Activated CD4-positive, alpha-beta T cell treated with anti-CD3 and anti-CD28 coated beads, Interleukin-2, amount 10 ng/mL, durations not matched to agents 7 days and 5 days (primary cell): Measurements from ENCODE around the gene ACBD4. TPM values are rescaled to one million over a fixed set of nuclear protein-coding genes. Genes with fewer than 3 reads are reported as not detected.

ENCODE experiments used
- CTCF ChIA-PET: fragments of 350-600 bp; sonication (Branson Sonifier 250); formaldehyde crosslinking; loops from one replicate; lab custom pipeline; 2021; ENCODE audit warnings: antibody characterized with exemption; lab: Charles Lee
- POLR2A ChIA-PET: fragments of 350-600 bp; sonication (Branson Sonifier 250); formaldehyde crosslinking; loops from one replicate; lab custom pipeline; 2021; ENCODE audit warnings: antibody characterized with exemption; lab: Charles Lee
- DNase-seq: peaks from one replicate; pipeline ENCODE4 v3.0.0-alpha.2; 2020
- H3K27ac Mint-ChIP-seq: one replicate; pipeline ENCODE4 v1.8.0; 2021; ENCODE audit warnings: mild to moderate bottlenecking, moderate library complexity, mixed read lengths
- H3K27me3 Mint-ChIP-seq: one replicate; pipeline ENCODE4 v1.8.0; 2021; ENCODE audit warnings: mixed read lengths
- H3K36me3 Mint-ChIP-seq: one replicate; pipeline ENCODE4 v1.8.0; 2021; ENCODE audit warnings: low read depth, mixed read lengths
- H3K4me1 Mint-ChIP-seq: one replicate; pipeline ENCODE4 v1.8.0; 2021; ENCODE audit warnings: mixed read lengths
- H3K4me3 Mint-ChIP-seq: one replicate; pipeline ENCODE4 v1.8.0; 2021; ENCODE audit warnings: mild to moderate bottlenecking, moderate library complexity, mixed read lengths
- H3K9me3 Mint-ChIP-seq: one replicate; pipeline ENCODE4 v1.8.0; 2021; ENCODE audit warnings: mixed read lengths
- total RNA-seq, 2 experiments: library from RNA; stranded (reverse); gene quantifications; one replicate each; pipeline ENCODE4 v1.2.3, GENCODE V29; 2021

Gene ACBD4, protein sequence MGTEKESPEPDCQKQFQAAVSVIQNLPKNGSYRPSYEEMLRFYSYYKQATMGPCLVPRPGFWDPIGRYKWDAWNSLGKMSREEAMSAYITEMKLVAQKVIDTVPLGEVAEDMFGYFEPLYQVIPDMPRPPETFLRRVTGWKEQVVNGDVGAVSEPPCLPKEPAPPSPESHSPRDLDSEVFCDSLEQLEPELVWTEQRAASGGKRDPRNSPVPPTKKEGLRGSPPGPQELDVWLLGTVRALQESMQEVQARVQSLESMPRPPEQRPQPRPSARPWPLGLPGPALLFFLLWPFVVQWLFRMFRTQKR
- 10 to 100 TPM; 18.4 to 19.7 TPM for total RNA-seq

DNA sequence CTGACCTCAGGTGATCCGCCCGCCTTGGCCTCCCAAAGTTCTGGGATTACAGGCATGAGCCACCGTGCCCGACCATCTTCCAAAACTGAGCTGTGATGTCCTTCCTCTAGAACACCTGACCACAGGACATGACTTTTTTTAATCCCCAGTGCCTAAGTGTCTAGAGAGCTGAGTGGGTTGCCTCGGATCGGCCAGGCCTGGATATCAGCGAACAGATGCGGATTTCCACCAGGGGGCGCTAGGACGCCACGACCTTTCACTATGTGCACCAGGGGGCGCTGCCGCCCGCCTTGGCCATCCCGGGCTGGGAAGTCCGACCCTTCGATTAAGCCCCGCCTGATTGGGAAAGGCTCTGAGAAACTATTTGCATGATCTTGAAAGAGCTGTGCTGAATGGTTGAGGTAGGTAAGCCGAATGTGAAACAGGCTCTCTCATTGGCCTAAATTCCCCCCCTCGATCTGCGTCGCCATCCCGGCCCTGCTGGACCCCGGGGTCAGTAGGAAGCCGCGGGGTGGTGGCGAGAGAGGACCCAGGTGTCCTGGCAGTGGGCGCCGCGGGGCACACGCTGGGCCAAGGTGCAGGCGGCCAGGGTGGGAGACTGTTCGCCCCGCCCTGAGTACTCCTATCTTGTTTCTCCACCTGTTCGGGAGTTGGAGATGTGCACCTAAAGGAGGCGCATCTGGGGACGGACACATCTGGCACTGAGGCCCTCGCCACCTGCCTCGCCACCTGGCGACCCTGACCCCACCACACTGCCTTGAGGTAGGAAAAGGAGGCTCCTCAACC, at the start of gene ACBD4:
ACBD4 (plus strand) TSS at position 496 of the 786 bp plus-strand sequence. CDS start 458 bp downstream, outside the sequence.
- peaks cover 6% of the 10 kb centered on the region for H3K27me3 Mint-ChIP-seq
- H3K9me3 Mint-ChIP-seq: no peaks in the 10 kb centered on the region
- peak within 1 kb of the TSS; percentile 91 for H3K4me3 Mint-ChIP-seq
- peak; percentile 98 for DNase-seq
- H3K36me3 Mint-ChIP-seq: no peaks in the 10 kb centered on the region
- peak within 1 kb of the TSS; percentile 86 for H3K27ac Mint-ChIP-seq
- CTCF ChIA-PET: interaction anchor here (0.6 to 4.9 kb wide), 97 partner anchors 10 to 1010 kb away, joined by 3 to 203 read pairs (median 7); partner anchors contain the start of genes EFTUD2, FMNL1, HEXIM1 and HEXIM2
- H3K4me1 Mint-ChIP-seq: peaks cover 17% of the 10 kb centered on the region
- POLR2A ChIA-PET: interaction anchor here (0.9 to 1.1 kb wide), 3 partner anchors 12 to 17 kb away, joined by 3 to 5 read pairs (median 4); partner anchors contain the start of gene HEXIM1

DNA sequence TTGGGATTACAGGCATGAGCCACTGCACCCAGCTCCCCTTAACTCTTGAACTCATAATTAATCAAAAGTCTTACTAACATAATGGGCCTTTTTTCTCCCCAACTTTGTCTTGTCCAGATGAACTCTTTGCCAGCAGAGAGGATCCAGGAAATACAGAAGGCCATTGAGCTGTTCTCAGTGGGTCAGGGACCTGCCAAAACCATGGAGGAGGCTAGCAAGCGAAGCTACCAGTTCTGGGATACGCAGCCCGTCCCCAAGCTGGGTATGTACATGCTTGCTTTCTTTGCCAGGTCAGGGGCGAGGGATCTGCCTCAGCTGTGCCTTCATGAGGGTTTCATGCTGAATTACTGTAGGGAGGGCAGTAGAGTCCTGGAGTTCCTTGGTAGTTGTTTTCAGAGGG, 49.1 kb upstream of the ACBD4 start:
- peaks cover 38% of the 10 kb centered on the region for H3K36me3 Mint-ChIP-seq
- DNase-seq: no peak
- no peaks in the 10 kb centered on the region for H3K9me3 Mint-ChIP-seq
- no peaks in the 10 kb centered on the region for H3K27me3 Mint-ChIP-seq
- ChIA-PET CTCF (interaction anchor here (1.0 to 1.4 kb wide), 3 partner anchors 10 to 49 kb away, joined by 3 to 4 read pairs (median 3); partner anchors contain the start of gene ACBD4), POLR2A (no interaction called here)
- H3K27ac Mint-ChIP-seq: no peak overlapping the region
- peaks cover 9% of the 10 kb centered on the region for H3K4me1 Mint-ChIP-seq
- no peak overlapping the region for H3K4me3 Mint-ChIP-seq

DNA sequence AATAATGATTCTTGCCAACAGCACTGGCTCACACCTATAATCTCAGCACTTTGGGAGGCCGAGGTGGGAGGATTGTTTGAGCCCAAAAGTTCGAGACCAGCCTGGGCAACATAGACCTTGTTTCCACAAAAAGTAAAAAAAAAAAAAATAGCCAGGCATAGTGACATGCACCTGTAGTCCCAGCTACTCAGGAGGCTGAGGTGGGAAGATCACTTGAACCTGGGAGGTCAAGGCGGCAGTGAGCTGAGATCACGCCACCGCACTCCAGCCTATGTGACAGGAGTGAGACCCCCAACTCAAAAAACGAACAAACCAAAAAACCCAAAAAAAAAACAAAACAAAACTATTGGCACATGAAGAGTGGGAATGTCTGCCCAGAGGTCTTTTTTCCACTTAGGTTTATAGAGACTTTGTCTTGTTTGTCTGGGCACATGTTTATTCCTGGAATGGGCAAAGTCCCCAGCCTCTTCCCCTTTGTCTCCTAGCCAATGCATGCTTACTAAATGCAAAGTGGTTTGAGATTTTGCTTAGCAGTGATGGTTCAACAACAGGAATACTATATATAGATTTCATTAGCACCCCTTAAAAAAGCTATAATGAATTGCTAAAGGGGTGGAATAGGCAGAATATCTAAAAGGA, 48.5 kb upstream of the ACBD4 start:
- DNase-seq: no peak
- ChIA-PET CTCF (interaction anchor here (1.0 to 1.4 kb wide), 4 partner anchors 9 to 48 kb away, joined by 3 to 4 read pairs (median 4); partner anchors contain the start of gene ACBD4), POLR2A (no interaction called here)
- Mint-ChIP-seq H3K36me3 (peaks cover 33% of the 10 kb centered on the region), H3K27me3 (no peaks in the 10 kb centered on the region), H3K9me3 (no peaks in the 10 kb centered on the region), H3K27ac (no peak overlapping the region), H3K4me1 (peaks cover 9% of the 10 kb centered on the region), H3K4me3 (no peak overlapping the region)

DNA sequence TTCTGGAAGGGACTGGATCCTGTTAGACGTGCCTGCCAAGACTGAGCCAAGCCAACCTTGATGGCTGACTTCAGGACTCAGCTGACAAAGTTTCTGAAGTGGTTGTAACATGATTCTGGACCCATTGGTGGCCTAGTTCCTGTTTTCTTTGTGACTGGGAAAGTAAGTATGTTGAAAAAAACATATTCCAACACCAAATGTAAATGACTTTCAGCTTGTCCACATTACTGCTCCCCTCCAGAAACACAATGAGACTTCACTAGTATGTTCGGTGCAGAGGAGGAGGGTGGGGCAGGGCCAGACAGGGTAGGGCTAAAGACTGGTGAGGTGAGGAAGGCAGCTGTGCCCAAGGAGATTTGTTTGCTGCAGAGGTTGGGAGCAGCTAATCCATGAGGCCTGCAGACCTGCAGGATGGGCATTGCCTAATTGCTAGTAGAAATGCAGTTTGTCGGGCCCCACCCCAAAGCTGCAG, 47.9 kb upstream of the ACBD4 start:
- ChIA-PET POLR2A (no interaction called here), CTCF (interaction anchor here (1.0 to 1.1 kb wide), 2 partner anchors 12 to 16 kb away, joined by 4 read pairs; no protein-coding TSS in a partner anchor)
- no peaks in the 10 kb centered on the region for H3K27me3 Mint-ChIP-seq

DNA sequence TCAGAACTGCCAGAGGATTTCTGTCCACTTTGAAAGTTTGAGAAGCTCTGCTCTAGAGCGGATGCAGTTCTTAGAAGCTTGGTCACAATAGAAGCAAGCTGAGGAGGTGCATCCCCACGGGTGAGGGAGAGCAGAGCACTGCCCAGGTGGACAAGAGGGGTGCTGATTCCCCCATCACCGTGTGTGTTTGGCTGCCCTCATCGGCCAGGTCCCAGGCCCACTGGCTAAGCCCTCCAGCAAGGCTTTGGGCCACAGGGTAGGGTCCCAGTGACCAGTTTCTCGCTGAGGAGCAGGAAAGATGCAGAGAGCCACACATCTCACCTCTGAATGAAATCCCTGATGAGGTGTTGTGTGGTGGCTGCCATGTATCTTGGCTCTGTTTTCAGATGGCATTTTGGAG, 47.5 kb upstream of the ACBD4 start:
- no peaks in the 10 kb centered on the region for H3K9me3 Mint-ChIP-seq
- DNase-seq: no peak
- peaks cover 9% of the 10 kb centered on the region for H3K4me1 Mint-ChIP-seq
- POLR2A ChIA-PET: no interaction called here
- no peaks in the 10 kb centered on the region for H3K27me3 Mint-ChIP-seq
- H3K36me3 Mint-ChIP-seq: peaks cover 39% of the 10 kb centered on the region
- CTCF ChIA-PET: interaction anchor here (0.6 to 1.1 kb wide), 2 partner anchors 9 to 11 kb away, joined by 3 to 4 read pairs; no protein-coding TSS in a partner anchor
- H3K4me3 Mint-ChIP-seq: no peak overlapping the region
- peak overlapping the region; percentile 22 for H3K27ac Mint-ChIP-seq

More for the DNA sequence above, 47.9 kb upstream of the ACBD4 start:
- peaks cover 37% of the 10 kb centered on the region for H3K36me3 Mint-ChIP-seq
- H3K4me3 Mint-ChIP-seq: no peak overlapping the region
- H3K27ac Mint-ChIP-seq: no peak overlapping the region
- peaks cover 9% of the 10 kb centered on the region for H3K4me1 Mint-ChIP-seq
- no peak for DNase-seq
- no peaks in the 10 kb centered on the region for H3K9me3 Mint-ChIP-seq

DNA sequence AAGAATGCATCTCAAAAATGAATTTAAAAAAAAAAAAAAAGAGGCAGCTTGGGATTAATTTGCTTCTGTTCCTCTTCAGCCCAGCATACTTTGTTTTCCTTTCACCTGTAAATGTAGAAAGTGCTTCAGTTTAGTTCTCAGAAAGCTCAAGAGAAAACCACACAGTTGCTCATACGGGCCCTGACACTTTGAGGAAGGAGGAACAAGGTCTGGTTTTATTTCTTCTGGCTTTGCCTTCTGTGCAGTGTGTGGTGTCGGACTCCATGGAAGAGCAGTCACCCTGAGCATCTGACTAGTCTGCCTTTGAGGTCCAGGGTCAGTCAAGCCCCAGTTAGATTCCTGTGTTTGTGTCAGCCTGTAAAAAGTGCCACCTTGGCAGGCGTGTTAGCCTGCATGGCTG, 46.7 kb upstream of the ACBD4 start:
- Mint-ChIP-seq H3K9me3 (no peaks in the 10 kb centered on the region), H3K4me1 (peaks cover 9% of the 10 kb centered on the region), H3K36me3 (peaks cover 46% of the 10 kb centered on the region), H3K27me3 (no peaks in the 10 kb centered on the region), H3K4me3 (no peak overlapping the region), H3K27ac (no peak overlapping the region)
- ChIA-PET POLR2A (no interaction called here), CTCF (interaction anchor here (0.7 kb wide), 1 partner anchor 109 kb away, joined by 3 read pairs; no protein-coding TSS in a partner anchor)
- no peak for DNase-seq

DNA sequence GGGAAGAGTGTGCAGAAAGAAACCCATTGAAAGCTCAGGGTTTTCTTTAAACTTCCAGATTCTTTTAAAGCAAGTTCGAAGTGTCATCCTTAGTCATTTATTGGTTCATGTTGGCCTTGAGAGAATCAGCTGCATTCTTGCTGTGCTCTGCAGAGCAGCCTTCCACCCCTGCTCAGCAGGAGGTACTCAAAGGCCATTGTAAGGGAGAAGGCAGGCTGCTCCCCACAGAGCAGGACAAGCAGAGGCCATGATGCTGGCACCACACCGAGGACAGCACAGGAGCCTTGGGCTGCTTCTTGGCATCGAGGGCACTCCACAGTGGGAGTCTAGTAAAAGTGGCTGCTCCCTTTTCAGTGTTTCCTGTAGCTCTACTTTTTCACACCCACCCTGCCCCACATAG, 44.8 kb upstream of the ACBD4 start:
- CTCF ChIA-PET: interaction anchor here (0.5 to 1.3 kb wide), 3 partner anchors 11 to 209 kb away, joined by 3 to 4 read pairs (median 4); no protein-coding TSS in a partner anchor
- peaks cover 9% of the 10 kb centered on the region for H3K4me1 Mint-ChIP-seq
- no peak overlapping the region for H3K4me3 Mint-ChIP-seq
- no peaks in the 10 kb centered on the region for H3K27me3 Mint-ChIP-seq
- DNase-seq: no peak
- H3K36me3 Mint-ChIP-seq: peaks cover 53% of the 10 kb centered on the region
- no peaks in the 10 kb centered on the region for H3K9me3 Mint-ChIP-seq
- POLR2A ChIA-PET: no interaction called here
- no peak overlapping the region for H3K27ac Mint-ChIP-seq

DNA sequence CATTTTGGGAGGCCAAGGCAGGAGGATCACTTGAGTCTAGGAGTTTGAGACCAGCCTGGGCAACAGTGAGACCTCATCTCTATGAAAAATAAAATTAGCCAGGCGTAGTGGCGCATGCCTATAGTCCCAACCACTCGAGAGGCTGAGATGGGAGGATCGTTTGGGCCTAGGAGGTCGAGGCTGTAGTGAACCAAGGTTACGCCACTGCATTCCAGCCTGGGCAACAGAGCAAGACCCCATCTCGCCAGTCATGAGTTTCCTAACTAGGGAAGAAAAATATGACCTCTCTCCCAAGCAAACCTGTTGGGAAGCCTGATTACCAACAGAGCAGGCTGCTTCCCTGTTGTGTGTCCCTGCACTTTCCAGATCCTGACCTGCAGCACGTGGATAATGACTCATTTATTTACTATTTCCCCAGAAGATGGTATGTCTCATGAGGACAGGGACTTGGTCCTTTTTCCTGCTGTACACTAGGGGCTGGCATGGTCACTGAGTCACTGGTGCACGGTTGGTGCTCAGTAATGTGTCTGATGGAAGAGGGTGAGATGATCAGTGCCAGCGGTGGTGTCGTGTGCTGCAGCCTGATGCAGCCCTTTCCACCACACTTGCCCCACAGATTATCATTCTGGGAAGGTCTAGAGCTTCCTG, 43.6 kb upstream of the ACBD4 start:
- ChIA-PET CTCF (interaction anchor here (0.6 to 1.3 kb wide), 3 partner anchors 127 to 1689 kb away, joined by 3 to 4 read pairs (median 3); no protein-coding TSS in a partner anchor), POLR2A (no interaction called here)
- peaks cover 9% of the 10 kb centered on the region for H3K4me1 Mint-ChIP-seq
- H3K27ac Mint-ChIP-seq: no peak overlapping the region
- H3K36me3 Mint-ChIP-seq: peaks cover 58% of the 10 kb centered on the region
- no peak for DNase-seq
- no peaks in the 10 kb centered on the region for H3K27me3 Mint-ChIP-seq
- H3K9me3 Mint-ChIP-seq: no peaks in the 10 kb centered on the region
- H3K4me3 Mint-ChIP-seq: no peak overlapping the region

DNA sequence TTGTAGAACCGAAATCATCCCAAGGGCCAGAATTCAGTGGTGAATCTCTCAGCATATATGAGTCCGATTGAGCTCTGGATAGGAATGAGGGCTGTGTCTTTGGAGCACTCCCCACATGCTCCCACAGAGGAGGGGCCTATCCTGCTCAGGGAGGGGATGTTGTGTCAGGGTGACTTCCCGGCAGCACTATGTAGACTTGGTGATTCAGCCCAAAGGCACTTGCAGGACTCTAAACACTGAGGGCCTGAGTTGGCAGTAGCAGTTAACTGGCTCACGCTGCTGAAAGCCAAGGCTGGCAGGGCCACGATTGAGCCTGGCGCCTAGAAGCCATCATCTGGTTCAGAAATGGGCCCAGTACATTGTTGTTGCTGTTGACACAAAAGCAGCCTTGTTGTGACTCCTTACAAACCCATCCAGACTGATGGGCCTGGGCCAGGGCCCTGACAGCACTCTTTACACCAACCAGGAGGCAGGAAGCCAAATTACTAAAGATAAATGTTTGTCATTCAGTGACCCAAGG, 42.5 kb upstream of the ACBD4 start:
- DNase-seq: no peak
- H3K27ac Mint-ChIP-seq: no peak overlapping the region
- POLR2A ChIA-PET: no interaction called here
- H3K9me3 Mint-ChIP-seq: no peaks in the 10 kb centered on the region
- H3K4me3 Mint-ChIP-seq: no peak overlapping the region
- H3K4me1 Mint-ChIP-seq: peaks cover 7% of the 10 kb centered on the region
- CTCF ChIA-PET: interaction anchor here (0.6 to 5.0 kb wide), 3 partner anchors 42 to 1688 kb away, joined by 3 to 18 read pairs (median 4); partner anchors contain the start of gene ACBD4
- H3K36me3 Mint-ChIP-seq: peaks cover 59% of the 10 kb centered on the region
- no peaks in the 10 kb centered on the region for H3K27me3 Mint-ChIP-seq

DNA sequence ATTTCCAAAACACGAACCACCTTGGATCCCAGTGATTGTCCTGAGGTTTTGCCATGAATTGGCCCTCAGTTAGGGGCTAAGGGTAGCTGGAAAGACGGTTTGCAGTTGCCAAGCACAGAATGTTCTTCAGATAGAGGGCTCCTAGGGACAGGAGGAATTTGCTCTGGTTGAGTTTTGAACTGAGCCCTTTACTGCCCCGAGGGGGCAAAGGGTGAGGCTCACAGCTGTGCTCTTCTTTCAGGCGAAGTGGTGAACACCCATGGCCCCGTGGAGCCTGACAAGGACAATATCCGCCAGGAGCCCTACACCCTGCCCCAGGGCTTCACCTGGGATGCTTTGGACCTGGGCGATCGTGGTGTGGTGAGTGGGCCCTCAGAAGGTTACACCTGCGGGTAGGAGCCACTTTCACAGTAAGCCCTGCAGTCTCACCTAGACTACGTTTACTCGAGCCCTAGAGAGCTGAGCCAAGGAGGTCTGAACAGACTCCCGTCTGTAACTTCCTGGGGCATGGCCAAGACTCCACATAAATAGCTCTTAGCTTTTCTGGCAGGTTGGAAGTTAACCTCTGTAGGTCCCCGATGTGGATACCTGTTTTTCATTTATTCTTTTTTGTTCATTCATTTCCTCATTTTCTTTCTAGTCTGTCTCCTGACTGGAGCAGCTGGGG, 41.9 kb upstream of the ACBD4 start:
- H3K27me3 Mint-ChIP-seq: no peaks in the 10 kb centered on the region
- DNase-seq: no peak
- no peak overlapping the region for H3K27ac Mint-ChIP-seq
- ChIA-PET POLR2A (no interaction called here), CTCF (interaction anchor here (0.6 to 5.0 kb wide), 4 partner anchors 8 to 276 kb away, joined by 3 to 18 read pairs (median 4); partner anchors contain the start of gene ACBD4)
- H3K36me3 Mint-ChIP-seq: peaks cover 60% of the 10 kb centered on the region
- H3K4me1 Mint-ChIP-seq: peaks cover 4% of the 10 kb centered on the region
- H3K4me3 Mint-ChIP-seq: no peak overlapping the region
- H3K9me3 Mint-ChIP-seq: no peaks in the 10 kb centered on the region

DNA sequence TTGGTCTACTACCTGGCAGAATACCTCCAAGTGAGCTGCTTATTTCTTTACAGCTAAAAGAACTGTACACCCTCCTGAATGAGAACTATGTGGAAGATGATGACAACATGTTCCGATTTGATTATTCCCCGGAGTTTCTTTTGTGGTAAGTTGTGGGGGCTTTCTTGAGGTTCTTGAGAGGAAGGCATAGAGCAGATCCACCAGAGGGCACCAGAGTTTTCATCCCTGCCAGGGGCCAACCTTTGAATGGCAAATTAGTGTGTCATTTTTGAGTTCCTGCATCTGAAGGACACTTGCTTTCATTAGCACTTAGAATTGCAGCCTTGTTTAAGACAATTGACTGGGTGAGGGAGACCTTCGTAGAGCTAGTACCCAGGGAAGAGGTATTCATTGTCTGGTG, 39.3 kb upstream of the ACBD4 start:
- ChIA-PET CTCF (interaction anchor here (0.6 to 5.0 kb wide), 4 partner anchors 10 to 150 kb away, joined by 3 to 18 read pairs (median 6); partner anchors contain the start of gene ACBD4), POLR2A (interaction anchor here (0.5 kb wide), 1 partner anchor 74 kb away, joined by 3 read pairs; no protein-coding TSS in a partner anchor)
- DNase-seq: no peak
- Mint-ChIP-seq H3K27me3 (no peaks in the 10 kb centered on the region), H3K9me3 (no peaks in the 10 kb centered on the region), H3K4me3 (no peak overlapping the region), H3K4me1 (no peaks in the 10 kb centered on the region), H3K27ac (no peak overlapping the region), H3K36me3 (peaks cover 61% of the 10 kb centered on the region)
